Fibroblast of skin of right quadriceps (primary cell): ENCODE measurements around the gene DDX46.
A peak's percentile ranks its signal among the peaks of the same experiment; 100 is the strongest.
"Not testable (repeated sequence)": the region's sequence is repeated elsewhere in the genome, so short reads cannot be mapped to it uniquely, and the experiment has no call there.

Experiments used
- DNase-seq: peaks from one replicate; pipeline ENCODE4 v3.0.0-alpha.2; 2013

Gene DDX46

DNA sequence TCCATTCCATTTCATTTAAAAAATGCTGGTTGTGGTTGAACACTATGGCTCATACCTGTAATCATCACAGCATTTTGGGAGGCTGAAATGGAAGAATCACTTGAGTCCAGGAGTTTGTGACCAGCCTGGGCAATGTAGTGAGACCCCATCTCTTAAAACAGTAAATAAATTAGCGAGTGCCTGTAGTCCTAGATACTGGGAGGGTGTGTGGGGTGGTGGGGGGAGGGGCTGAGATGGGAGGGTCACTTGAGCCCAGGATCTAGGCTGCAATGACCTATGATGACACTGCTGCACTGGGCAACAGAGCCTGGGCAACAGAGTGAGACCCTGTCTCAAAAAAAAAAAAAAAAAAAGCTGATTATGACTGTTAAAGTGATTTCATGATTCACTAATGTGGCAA is 29.1 kb downstream of the DDX46 start:
- no peak for DNase-seq

DNA sequence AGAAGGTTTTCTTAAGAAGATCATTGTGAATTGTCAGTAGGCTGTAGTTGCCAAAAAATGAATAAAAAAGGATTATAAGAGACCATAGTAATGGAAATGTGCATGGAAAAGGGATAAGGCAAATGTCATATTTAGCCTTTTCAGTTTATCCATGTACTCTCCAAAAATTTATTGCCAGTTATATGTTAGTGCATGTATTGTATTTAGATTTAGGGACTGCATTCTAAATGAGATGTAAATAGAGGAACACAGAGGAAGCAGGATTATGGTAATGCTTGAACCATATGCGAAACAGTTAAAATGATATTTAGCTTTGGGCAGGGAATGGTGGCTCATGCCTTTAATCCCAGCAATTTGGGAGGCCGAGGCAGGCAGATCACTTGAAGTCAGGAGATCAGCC is 33.0 kb downstream of the DDX46 start:
- no peak for DNase-seq

DNA sequence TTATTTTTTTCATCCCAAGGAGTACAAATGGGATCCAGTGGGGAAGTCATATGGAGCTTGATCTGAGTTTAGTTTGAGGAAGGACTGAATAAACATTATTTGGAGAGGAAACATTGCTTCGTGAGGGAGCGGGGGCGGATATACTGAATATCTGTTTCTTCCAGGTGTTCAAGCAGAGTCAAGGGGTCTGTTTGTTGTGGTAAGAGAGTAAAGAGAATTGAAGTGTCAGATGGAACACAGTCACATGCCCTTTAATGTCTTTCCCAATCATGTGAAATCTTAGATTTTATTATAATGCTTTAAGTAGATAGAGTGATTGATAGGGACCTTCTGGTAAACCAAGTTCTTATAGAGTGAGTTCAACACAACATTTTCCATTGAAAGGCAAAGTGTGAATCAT is 33.7 kb downstream of the DDX46 start:
- no peak for DNase-seq

DNA sequence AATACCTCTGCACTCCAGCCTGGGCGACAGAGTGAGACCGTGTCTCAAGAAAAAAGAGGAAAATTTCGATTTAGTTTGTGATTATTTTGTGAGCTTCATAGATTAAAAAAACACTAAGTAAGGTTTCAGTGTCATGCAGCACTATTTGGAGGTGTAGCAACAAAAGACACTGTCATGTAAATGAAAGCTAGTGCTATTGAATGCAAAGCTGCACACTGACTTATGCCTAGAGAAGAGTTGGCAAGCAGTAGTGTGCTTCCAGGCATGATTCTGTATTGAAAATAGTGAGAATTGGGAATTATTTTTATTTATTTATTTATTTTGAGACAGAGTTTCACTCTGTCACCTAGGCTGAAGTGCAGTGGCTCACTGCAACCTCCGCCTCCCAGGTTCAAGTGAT is 34.5 kb downstream of the DDX46 start:
- no peak for DNase-seq

DNA sequence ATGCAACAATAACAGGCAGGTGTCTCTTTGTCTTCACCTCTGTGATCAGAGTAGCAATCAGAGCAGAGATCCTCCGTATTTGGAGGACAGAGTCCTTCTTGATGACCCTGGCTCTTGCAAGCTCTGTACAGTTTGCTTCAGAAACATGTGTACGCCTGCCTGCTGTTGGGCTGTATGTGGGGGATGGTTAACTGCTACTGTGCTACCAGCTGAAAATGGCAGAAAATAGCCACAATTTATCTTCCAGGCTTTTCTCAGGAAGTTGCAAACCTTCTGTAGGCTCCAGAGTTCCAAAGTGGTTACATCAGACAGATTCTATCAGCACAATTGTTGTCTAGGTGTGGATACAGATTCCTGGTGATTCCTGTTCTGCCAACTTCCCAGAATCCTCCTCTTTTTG is 35.5 kb downstream of the DDX46 start:
- peak; percentile 24 for DNase-seq

DNA sequence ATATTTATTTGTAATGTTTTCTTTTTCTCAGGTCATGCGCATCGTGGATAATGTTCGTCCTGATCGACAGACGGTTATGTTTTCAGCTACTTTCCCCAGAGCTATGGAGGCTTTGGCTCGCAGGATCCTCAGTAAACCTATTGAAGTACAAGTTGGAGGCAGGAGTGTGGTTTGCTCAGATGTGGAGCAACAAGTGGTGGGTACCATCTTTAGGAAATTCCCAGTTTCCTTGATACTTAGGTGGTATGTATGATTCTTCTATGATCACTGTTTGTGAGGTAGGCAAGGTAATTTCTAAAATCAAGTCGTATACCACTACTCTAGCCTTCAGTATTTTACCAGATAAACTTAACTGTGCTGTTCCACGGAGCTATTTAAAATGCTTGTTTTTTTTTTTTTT is 36.2 kb downstream of the DDX46 start:
- no peak for DNase-seq

DNA sequence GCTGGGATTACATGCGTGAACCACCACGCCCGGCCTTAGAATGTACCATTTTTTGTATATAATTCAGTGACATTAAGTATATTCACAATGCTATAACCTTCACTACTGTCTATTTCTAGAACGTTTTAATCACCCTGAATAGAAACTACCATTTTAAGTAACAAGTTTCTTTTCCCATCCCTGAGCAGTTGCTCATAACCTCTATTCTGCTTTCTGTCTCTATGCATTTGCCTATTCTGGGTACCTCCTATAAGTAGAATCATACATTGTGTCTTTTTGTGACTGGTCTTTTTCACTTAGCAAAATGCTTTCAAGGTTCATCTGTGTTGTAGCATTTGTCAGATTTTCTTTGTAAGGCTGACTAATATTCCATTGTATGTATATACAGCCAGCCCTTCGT is 39.9 kb downstream of the DDX46 start:
- no peak for DNase-seq

DNA sequence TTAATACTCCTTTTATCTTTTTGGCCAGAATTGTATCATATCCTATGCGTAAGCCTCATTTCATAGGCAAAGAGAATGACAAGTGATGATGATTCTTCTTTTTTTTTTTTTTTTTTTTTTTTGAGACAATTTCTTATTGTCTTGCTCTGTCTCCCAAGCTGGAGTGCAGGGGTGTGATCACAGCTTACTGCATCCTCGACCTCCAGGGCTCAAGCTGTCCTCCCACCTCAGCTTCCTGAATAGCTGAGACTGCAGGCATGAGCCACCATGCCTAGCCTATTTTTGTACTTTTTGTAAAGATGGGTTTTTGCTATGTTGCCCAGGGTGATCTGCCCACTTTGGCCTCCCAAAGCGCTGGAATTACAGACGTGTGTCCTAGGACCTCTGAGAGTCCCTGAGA is 45.2 kb downstream of the DDX46 start:
- DNase-seq, result no peak

DNA sequence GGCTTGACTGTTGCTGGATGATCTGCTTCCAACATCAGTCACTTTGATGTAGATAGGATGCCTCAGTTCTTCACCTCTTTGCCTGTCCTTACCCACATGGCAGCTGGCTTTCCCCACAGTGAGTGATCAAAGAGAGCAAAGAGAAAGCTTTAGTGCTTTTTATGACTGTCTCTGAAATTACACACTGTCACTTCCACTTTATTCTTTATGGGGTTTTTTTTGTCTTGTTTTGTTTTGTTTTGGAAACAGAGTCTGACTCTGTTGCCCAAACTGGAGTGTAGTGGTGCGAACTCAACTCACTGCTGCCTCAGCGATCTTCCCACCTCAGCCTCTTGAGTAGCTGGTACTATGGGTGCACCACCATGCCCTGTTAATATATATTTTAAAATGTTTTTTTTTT is 54.8 kb downstream of the DDX46 start:
- DNase-seq, result no peak

DNA sequence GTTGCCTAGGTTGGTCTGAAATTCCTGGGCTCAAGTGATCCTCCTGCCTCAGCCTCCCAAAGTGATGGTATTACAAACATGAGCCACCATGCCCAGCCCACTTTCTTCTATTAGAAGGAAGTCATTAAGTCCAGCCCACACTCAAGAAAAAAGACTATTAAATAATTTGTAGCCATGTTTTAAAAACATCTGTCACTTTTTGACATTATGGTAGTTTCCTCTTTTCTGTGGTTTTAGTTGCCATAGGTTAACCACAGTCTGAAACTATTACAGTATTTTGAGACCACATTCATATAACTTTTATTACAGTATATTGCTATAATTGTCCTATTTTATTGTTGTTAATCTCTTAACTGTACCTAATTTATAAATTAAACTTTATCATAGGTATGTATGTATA is 55.2 kb downstream of the DDX46 start:
- no peak for DNase-seq

DNA sequence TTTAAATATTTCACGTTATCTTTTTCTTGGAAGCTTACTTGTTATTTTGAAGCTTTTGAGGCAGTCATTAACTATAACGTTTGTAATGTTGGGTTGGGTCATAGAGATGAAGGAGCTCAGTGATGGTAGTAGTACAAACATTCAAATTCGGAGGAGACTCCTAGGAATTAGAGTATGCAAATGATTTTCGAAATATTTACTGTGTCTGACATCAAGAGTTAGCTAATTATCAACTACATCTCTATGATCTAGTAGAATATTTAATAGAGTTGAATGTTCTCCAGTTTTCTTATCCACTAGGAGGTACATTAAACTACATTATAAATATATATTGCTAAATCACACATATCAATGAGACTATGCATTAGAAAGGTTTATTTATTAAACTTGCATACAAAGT is 58.4 kb downstream of the DDX46 start:
- no peak for DNase-seq

DNA sequence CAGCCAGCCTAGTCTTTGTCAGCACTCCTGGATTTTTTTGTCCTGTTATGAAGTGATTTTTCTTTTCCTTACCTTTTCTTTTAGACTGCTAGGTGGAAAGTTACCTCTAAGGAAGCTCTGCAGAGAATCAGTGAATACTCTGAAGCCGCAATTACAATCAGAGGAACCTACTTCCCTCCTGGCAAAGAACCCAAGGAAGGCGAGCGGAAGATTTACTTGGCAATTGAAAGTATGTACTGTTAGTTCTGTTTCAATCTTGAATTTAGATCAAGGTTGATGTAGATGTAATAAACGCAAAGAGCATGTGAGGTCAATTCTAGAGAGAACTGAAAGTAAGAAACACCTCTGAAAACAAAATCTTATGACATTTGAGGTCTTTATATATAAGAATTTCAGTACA is 60.2 kb downstream of the DDX46 start:
- no peak for DNase-seq

DNA sequence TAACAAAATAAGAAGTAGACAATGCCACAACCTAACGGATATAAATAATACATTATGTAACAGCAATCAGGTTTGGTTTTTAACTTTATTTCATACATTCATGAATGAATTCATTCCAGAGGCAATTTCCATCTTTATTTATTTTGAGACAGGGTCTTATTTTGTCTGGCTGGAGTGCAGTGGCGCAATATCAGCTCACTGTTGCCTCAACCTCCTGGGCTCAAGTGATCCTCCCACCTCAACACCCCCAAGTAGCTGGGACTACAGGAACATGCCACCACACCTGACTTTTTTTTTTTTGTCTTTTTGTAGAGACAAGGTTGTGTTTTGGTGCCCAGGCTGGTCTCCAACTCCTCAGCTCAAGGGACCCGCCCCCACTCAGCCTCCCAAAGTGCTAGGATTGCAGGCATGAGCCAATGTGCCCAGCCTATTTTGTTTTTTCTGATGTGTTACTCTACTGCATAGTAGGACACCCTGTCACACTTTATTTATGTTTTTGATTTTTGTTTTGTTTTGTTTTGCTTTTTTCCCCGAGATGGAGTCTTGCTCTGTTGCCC is 60.9 kb downstream of the DDX46 start:
- DNase-seq, result no peak

DNA sequence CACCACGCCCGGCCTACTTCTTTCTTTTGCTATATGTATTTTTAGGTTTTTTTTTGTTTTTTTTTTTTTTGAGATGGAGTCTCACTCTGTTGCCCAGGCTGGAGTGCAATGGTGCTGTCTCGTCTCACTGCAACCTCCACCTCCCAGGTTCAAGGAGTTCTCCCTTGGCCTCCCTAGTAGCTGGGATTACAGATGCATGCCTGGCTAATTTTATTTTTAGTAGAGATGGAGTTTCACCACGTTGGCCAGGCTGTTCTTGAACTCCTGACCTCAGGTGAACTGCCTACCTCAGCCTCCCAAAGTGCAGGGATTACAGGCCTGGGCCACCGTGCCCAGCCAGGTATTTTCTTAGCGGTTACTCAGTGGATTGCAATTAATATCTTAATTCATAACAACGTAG is 63.3 kb downstream of the DDX46 start:
- DNase-seq, result no peak

DNA sequence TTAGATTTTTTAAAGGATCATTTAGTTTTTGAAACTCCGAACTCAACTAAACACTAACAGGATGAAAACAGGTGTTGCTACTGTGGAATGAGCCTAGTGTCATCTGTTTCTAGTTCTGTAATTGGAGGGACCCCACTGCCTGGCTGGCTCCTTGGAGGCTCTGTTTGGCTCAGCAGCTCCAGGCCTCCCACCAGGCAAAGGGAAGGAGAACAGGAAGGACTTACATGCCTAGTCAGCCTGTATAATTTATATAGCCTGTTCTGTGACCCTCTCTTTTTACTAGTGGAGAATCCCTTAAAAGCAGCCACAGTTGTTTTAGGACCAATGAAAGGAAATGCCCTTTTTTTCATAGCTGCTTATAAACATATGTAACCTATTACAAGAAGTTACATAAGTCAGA is 66.1 kb downstream of the DDX46 start:
- DNase-seq, result no peak

DNA sequence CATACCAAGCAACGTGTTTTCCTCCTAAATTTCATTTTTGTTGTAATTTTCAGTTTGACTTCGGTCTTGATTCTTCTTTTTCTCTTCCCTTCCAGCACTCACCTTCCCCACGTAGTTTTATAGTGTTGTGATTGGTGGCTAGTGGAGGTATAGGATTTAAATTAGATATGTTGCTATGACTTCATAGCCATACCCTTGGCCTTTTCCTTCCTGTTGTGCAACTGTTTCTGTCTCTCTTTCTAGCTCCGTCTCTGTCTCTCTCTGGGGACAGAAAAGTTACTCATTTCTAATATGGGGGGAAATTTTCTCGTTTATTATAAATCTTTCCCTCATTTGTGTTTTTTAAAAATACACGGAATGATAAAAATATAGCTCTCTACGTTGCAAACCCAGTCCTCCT is 66.6 kb downstream of the DDX46 start:
- DNase-seq, result no peak

DNA sequence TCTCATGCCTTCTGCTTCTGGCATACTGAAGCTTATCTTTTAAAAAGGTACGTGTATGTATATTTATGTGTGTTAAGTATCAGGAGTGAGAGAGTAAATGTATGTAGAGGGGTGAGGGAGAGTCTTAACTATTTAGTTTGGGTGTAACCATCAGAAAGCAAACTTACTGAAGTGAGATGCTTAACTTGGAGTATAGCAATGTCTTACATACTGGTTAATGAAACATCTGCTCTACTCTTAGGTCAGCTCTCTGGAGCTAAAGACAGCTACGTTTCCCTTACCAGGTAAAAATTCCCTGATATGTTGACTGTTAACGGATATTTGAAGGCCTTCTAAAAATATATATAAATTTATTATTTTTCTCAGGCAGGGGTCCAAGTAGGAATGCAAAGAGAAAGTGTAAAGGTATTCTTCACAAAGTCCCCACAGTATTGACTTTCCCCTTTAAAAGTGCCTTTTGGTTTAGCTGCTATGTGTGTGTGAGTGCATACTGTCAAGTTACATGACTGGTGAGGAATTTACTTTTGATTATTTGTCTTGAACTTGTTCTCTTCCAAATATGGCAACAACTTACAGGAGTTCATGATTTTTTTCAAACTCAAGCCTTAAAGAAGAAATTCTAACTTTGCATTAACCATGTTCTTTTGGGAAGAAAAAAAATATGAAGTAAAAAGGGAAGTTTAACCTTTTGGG is 74.9 kb downstream of the DDX46 start:
- DNase-seq, result peak; percentile 61

DNA sequence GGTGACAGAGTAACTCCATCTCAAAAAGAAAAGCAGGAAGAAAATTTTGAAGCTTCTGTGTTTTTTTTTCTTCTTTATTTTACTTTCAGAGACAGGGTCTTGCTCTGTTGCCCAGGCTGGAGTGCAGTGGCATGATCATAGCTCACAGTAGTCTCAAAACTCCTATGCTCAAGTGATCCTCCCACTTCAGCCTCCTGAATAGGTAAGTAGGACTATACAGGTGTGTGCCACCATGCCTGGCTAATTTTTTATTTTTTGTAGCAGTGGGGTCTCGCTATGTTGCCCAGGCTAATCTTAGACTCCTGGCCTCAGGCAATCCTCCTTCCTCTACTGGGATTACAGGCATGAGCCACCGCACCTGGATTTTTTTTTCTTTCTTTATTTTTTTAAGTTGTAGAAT is 77.0 kb downstream of the DDX46 start:
- DNase-seq, result no peak

DNA sequence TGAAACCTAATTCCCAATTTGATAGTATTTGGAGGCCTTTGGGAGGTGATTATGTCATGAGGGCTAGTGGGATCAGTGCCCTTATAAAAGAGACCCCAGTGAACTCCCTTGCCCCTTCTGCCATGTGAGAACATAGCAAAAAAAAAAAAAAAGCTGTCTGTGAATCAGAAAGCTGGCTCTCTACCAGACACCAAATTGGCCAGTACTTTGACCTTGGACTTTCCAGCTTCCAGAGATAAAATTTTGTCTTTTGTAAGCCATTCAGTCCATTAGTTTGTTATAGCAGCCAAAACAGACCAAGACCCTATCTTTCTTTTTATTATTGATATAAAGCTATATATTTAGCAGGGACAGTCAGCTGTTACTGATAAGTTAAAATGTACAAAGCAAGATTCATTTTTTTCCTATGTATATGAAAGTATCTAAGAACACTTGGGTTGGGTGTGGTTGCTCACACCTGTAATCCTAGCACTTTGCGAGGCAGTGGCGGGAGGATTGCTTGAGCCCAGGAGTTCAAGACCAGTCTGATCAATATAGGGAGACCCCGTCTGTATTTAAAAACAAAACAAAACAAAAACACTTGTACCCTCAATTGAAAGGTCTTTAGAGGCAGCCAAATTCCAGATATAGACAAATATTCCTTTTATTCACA is 79.1 kb downstream of the DDX46 start:
- DNase-seq, result no peak

DNA sequence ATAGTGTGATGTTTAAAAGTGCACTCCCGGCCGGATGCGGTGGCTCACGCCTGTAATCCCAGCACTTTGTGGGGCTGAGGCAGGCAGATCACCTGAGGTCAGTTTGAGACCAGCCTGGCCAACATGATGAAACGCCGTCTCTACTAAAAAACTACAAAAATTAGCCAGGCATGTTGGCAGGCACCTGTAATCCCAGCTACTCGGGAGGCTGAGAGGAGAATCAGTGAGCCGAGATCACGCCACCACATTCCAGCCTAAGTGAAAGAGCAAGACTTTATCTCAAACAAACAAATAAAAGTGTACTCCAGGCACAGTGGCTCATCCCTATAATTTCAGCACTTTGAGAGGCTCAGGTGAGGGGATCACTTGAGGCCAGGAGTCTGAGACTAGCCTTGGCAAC is 79.8 kb downstream of the DDX46 start:
- DNase-seq, result not testable (repeated sequence)

DNA sequence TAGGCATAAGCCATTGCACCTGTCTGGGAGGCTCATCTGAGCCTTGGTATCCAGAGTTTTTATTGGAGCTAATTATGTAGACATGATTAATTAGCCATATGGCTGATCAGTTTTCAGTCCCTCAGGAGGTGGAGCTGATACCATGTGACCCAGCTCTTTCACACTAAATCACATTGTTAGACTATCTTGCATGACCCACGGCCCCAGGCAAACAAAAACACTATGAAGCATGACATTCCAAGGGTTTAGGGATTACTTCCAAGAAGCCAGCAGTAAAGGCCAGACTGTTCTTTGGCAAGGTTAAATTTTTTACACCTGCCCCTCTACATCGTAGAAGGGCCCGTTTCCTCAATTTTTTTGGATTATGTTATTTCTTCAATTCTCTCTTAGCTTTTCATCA is 82.2 kb downstream of the DDX46 start:
- DNase-seq, result no peak

DNA sequence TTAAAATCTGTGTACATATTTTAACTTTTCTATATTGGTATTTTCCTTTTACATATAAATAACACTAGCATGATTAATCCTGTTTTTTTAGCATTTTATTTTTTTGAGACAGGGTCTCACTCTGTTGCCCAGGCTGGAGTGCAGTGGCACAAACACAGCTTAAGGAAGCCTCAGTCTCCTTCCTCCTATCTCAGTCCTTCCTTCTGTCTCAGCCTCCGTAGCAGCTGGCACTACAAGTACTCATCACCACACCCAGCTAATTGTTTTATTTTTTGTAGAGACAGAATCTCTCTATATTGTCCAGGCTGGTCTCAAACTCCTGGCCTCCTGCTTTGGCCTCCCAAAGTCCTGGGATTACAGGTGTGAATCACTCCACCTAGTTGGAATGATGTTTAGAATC is 85.7 kb downstream of the DDX46 start:
- DNase-seq, result no peak

DNA sequence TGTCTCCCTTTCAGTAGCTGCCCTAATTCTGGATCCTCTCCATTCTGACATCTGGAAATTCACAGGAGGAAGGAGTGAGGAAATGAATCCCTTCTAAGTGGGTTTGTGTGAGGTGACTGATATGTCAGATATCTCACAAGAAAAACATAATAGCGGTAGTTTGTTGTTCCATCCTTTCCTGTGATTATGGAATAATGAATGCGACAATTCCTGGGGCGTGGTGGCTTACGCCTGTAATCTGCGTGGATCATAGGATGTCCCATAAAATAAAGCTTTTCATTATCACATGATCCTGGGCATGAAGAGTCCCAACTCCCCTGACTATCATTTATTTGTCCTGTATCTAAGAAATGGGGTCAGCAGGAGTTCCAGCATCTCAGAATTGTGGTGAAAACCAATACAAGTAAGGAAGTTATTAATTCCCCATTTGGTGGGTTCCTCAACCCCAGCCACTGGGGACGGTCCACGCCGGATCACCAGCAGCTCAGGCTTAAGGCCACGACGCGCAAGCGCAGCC is 86.8 kb downstream of the DDX46 start:
- peak; percentile 21 for DNase-seq

DNA sequence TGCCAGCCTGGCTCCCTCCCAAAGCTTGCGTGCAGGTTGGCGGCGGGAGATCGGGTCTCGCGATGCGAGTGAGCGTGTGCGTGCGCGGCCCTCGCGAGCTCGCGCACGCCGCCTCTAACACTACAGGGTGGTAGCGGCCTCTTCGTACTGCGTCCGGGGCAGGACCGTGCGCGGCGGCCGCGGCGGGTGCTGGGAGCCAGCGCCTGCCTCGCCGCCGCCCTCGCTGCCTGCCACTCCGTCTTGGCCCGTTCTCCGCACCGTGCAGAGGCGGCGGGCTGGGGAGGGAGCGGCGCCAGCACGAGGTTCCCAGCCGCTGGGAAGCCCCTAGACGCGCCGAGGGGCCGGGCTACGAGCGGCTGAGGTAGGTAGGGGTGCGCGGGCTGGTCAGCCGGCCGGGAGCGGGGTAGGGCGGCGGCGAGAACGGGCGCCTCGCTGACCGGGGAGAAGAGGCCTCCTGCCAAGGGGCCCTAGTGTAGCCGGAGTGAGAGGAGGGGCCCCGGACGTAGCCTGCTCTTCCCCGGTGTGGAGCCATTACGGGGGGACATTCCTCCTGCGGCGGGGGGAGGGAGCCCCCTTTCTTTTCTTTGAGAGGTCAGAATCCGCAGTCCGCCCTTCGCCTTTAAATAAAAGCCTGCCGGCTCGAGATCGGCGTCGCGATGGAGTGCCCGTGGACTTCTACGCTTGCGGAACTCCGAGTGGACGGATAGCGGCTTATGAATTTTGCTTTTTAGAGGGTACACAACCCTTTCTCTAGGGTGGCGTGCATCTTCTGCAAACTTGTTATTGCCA is 87.5 kb downstream of the DDX46 start, which contains the start of gene C5orf24:
Gene C5orf24, plus strand, starts transcription at position 117 of the 789 bp plus-strand sequence. CDS start 8,933 bp downstream, outside the sequence.
- peak; percentile 95 for DNase-seq
